Measurements from ENCODE around the gene CBX4. TPM values are rescaled to one million over a fixed set of nuclear protein-coding genes. Genes with fewer than 3 reads are reported as not detected.

The CBX4 gene
- total and polyA plus RNA-seq, 4 experiments from 2014 or later = 1.2 to 65.7 (median 37.2) TPM

Other genes with a start within 250 kb of the CBX4 start
- not detected for gene RBFOX3, start 228.4 kb downstream of the CBX4 start, total RNA-seq
- under 1 TPM in 1 of 2 donors, not detected in 1; 0.15 TPM for gene RBFOX3, start 228.4 kb downstream of the CBX4 start, polyA plus RNA-seq
- gene ENPP7, start 108.5 kb downstream of the CBX4 start, total RNA-seq = under 1 TPM in 1 of 2 experiments, not detected in 1; 0.20 TPM
- under 1 TPM in 1 of 2 donors, not detected in 1; 0.15 TPM for gene ENPP7, start 108.5 kb downstream of the CBX4 start, polyA plus RNA-seq
- under 1 TPM; 0.06 to 0.44 TPM for gene CBX2, start 61.3 kb downstream of the CBX4 start, total RNA-seq
- not detected for gene CBX2, start 61.3 kb downstream of the CBX4 start, polyA plus RNA-seq
- 1 to 10 TPM; 2.8 to 4.1 TPM for gene CBX8, start 42.4 kb downstream of the CBX4 start, total RNA-seq
- gene CBX8, start 42.4 kb downstream of the CBX4 start, polyA plus RNA-seq = under 1 TPM; 0.29 to 0.34 TPM
- 1 to 10 TPM; 1.3 to 1.8 TPM for gene TBC1D16, start 196.4 kb upstream of the CBX4 start, total RNA-seq
- gene TBC1D16, start 196.4 kb upstream of the CBX4 start, polyA plus RNA-seq = 1 to 10 TPM in 1 of 2 donors, not detected in 1; 1.2 TPM
- 1 to 10 TPM in 1 of 2 experiments, under 1 TPM in 1; 0.28 to 1.3 TPM for gene CCDC40, start 197.2 kb upstream of the CBX4 start, total RNA-seq
- not detected for gene CCDC40, start 197.2 kb upstream of the CBX4 start, polyA plus RNA-seq